GM19467 (cell line): Measurements from ENCODE around the gene PCNX1.
"Not testable (repeated sequence)": the region's sequence is repeated elsewhere in the genome, so short reads cannot be mapped to it uniquely, and the experiment has no call there.

ENCODE experiments used
- ATAC-seq: cut with Tn5 transposase; IDR thresholded peaks from one replicate; pipeline ENCODE4 v1.9.1; 2021; ENCODE audit warnings: mild to moderate bottlenecking, moderate library complexity; ENCODE audit not compliant: unreplicated experiment

The PCNX1 gene

DNA sequence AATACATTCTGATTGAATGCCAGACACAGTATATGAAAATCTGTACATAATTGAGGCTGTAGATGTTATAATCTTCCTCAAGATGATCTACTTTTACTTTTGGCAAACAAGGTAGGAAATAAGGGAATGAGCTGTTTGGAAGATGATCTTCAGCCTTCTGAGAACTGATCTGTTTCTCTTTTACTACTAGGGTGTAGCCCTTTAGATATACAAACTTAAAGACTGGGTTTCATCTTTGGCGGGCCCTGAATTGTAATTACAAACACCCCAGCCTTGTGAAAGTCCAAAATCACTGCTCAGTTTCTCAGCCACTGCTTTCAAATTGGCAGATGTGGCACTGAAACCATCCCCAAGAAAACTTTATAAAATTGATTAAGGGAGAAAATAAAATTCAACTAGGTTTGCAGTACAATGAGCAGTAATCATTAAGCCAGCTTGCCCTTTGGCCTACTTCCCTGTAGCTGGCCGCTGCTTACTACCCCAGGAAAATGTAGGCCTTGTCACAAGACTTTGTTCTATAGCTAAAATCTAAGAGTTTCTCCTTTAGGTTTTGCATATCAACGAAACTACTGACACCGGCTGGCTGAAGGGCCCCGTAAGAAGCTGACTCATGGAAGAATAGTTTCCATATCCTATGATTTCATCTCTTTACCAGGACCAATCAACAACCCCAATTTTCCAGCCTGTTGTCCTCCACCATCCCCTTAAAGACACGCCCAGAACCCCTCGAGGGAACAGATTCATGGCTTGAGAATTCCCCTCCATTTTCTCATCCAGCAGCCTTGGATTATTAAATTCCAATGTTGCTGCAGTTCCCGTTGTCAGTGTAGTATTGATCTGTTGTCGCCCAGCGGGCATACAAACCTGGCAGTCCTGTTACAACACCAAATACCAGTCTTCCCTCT, 210.8 kb downstream of the PCNX1 start:
- no peak for ATAC-seq

DNA sequence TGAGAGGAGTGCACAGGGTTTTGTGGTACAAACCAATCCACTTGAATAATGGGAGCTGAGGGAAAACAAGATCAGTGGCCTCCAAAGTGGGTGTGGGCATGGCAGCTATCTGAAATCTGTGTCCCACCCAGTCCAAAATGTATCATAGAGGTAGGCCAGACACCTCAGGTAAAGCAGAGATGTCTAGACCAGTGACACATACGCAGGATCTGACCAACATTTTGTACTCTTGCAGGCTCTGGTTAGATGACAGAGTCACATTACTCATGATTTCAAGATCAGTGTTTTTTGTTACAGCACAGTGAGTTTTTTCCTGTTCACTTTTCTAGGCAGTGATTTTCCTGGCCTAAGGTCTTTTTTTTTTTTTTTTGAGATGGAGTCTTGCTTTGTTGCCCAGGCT, 211.8 kb downstream of the PCNX1 start:
- ATAC-seq: no peak

DNA sequence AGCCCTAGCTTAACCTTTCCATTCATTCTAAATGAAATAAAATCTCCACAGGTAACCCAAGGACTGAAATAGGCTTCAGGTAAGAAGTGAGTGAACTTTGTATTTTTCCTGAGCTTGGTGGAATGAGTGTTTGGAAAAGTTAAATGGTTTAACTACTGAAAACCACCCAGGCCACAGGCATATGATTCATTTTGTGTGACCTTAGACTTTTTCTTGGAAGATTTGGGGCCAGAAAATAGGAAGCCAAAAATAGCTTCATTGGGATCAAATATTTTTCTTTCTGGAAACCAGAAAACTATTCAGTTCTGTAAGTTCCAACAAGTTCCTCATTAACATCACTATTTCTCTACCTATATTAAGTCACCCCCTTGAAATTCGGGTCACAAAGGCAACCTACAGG, 212.6 kb downstream of the PCNX1 start:
- no peak for ATAC-seq

DNA sequence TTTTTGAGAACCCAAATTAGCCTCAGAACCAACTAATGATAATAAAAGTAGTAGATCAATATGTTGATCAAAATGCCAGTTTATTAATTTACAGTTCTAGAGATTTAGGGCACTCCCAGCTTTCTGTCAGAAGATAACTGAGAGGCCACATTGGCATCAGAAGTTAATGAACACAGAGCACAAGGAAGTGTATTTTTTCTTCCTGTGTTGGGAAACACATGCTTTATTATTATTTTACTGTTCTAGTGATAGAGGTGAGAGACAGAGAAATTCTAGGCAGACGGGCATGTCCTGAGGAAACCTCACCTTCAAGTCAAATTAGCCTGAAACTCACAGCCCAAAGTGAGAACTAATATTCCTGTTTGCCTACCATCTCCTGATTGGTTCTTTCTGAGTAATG, 213.7 kb downstream of the PCNX1 start:
- no peak for ATAC-seq

GRCh38 chr14:71121711-71122110, 214.5 kb downstream of the PCNX1 start:
- ATAC-seq: no peak

DNA sequence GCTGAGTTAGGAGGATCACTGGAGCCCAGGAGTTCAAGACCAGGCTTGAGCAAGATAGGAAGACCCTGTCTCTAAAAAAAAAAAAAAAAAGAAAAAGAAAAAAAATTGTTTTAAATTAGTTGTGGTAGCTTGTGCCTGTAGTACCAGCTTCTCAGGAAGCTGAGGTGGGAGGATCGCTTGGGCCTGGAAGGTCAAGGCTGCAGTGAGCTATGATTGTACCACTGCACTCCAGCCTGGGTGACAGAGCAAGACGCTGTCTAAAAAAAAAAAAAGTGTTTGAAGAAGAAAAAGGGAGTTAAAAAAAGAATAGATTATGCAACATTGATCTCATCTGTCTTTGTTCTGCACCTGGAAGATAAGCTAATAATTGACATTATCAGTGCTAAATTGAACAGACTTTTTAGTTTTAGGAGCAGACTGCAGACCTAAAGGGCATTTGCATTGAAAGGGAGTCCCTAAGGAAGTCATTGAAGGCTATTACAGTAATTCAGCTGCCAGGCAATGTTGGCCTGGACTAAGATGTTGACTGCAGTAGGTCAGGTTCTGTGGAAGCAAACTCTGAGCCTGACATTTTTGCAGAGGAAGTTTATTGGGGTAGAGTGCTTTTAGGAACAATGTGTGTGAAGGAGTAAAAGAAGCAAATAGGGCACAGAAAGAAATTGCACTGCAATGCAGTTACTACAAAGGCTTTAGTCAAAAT, 215.8 kb downstream of the PCNX1 start:
- no peak for ATAC-seq

GRCh38 chr14:71123579-71124135, 216.4 kb downstream of the PCNX1 start:
- no peak for ATAC-seq

DNA sequence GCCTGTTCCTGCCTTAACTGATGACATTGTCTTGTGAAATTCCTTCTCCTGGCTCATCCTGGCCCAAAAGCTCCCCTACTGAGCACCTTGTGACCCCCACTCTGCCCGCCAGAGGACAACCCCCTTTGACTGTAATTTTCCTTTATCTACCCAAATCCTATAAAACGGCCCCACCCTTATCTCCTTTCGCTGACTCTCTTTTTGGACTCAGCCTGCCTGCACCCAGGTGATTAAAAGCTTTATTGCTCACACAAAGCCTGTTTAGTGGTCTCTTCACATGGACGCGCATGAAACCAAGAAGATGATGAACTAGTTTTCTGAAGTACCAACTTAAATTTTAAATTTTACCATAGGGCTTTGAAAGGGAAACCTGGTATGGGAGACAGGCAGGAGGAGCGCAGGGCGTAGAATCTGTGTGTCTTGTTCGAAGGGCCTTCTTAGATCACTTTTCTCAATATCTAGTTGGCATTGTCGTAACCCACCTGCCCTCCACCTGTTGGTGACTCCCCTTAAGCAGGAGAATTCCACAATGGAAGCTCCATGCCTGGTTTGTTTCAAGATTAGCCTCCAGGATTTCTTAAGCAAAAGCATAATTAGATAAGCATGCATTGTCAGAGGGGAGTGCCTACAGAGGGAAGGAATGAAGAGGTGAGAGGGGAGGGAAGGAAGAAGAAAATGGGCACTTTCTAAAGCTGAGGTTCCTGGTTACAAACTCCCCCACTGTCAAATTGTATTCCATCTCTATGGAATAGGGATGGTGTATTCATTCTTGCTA, 222.6 kb downstream of the PCNX1 start:
- ATAC-seq: not testable (repeated sequence)

DNA sequence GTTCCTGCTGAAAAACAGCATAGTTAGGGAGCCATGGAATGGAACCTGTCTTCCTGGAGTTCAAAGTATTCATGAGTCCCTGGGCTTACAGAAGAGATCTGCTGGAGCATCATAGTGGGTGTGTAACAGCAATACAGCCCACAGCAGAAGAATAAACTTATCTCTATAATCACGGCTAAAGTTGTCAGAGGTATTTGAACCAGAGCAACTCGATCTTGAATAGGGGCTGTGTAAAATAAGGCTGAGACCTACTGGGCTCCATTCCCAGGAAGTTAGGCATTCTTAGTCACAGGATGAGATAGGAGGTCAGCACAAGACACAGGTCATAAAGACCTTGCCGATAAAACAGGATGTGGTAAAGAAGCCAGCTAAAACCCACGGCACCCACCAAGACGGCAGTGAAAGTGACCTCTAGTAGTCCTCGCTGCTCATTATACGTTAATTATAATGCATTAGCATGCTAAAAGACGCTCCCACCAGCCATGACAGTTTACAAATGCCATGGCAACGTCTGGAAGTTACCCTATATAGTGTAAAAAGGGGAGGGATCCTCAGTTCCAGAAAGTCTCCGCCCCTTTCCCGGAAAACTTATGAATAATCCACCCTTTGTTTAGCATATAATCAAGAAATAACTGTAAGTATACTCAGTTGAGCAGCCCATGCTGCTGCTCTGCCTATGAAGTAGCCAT, 223.4 kb downstream of the PCNX1 start:
- no peak for ATAC-seq

DNA sequence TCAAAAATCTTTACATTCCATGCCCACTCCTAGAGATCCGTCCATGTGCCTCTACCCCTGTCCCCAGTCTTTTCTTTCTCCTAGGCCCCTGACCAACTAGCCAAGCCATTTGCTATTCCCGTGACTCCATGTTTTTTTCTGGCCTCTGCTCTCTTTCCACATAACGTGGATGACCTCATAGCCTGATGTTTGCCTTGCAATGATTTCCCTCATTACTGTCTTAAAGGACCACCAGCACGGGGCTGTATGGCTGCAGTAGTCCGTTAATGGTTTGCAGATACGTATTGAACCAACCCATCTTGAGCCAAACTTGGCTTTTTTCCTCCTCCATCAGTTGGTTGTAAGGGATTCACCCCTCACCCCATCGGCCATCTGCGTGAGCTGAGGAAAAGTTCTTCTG, 226.0 kb downstream of the PCNX1 start:
- ATAC-seq: no peak

GRCh38 chr14:71135496-71135895, 228.2 kb downstream of the PCNX1 start:
- ATAC-seq: no peak

DNA sequence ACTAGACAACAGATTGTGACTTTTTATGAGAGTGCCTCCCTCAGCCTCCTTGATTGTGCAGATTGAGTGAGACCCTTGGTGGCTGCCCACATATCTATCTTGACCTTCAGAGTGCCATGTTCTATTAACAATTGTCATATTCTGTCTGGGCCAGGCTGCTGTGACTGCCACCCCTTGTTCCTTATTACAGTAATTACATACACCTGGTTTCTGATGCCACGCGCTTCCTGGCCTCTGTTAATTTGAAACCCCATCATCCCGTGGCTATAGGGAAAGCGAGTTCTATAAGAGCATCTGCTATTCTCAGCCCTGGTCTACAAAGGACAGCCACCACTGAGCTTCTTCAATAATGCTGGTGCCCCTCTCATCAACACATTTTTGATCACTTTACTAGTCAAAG, 228.7 kb downstream of the PCNX1 start:
- ATAC-seq: no peak

DNA sequence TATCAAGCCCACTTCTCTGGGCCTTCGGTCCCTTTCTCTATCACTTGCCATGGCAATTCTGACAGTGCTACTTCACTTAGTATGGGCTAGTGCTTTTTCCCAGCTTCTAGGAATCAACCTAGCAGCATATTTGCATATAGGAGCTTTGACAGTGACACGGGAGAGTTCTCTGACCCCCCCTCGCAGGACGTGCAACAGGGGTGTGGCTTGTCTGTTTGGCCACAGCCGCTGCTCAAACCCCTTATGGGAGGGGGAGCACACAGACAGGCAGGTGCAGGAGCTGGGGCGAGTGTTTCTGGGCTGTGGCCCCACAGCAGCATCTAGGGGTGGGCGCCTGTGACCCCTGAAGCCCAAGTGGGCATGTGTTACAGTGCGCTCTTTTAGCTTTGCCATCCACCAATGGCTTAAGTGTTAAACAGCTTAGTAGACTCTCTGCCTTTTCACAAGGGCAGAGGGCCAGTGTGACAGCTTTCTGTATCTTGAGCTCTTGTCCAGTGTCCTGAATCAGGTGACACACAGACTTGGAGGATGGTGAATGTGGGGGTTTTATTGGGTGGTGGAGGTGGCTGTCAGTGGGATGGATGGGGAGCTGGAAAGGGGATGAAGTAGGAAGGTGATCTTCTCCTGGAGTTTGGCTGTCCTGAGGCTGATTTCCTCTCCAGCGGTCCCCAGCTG, 229.3 kb downstream of the PCNX1 start:
- ATAC-seq: no peak

GRCh38 chr14:71137536-71138447, 230.5 kb downstream of the PCNX1 start:
- ATAC-seq: no peak

- ATAC-seq: no peak
These were observed 231.4 kb downstream of the PCNX1 start for GRCh38 chr14:71138448-71139293.

GRCh38 chr14:71139294-71139946, 232.2 kb downstream of the PCNX1 start:
- ATAC-seq: no peak

- ATAC-seq: no peak
These were observed 232.9 kb downstream of the PCNX1 start for GRCh38 chr14:71140157-71140556.
